HepG2 (cell line): ENCODE measurements around the gene LYST. TPM values are rescaled to one million over a fixed set of nuclear protein-coding genes. Genes with fewer than 3 reads are reported as not detected.

Source experiments
- ATAD3A ChIP-seq: sonication (generic); formaldehyde crosslinking; IDR thresholded peaks from 2 replicates; pipeline ENCODE4 v1.4.0; 2020; ENCODE audit warnings: missing genetic modification reagents
- ATM ChIP-seq: fragments of 450-650 bp; IDR thresholded peaks from 2 replicates; pipeline ENCODE4 v1.7.1; 2017; ENCODE audit warnings: mild to moderate bottlenecking, borderline replicate concordance
- BHLHE40 ChIP-seq: IDR thresholded peaks from 2 replicates; pipeline ENCODE4 v1.6.1; 2011; ENCODE audit warnings: low read length, improper control_type of control experiment
- ERF ChIP-seq: IDR thresholded peaks from 2 replicates; pipeline ENCODE4 v1.6.1; 2018; ENCODE audit warnings: missing biosample characterization, missing genetic modification reagents
- ETV5 ChIP-seq: IDR thresholded peaks from 2 replicates; pipeline ENCODE4 v1.6.1; 2018; ENCODE audit warnings: missing biosample characterization, missing genetic modification reagents, inconsistent platforms, borderline replicate concordance
- GATAD1 ChIP-seq: IDR thresholded peaks from 2 replicates; pipeline ENCODE4 v1.6.1; 2016; ENCODE audit warnings: missing genetic modification reagents, missing compliant biosample characterization
- KDM2A ChIP-seq: sonication (generic); formaldehyde crosslinking; IDR thresholded peaks from 2 replicates; pipeline ENCODE4 v1.4.0; 2020; ENCODE audit warnings: low read depth, missing genetic modification reagents, borderline replicate concordance
- KDM6A ChIP-seq: IDR thresholded peaks from 2 replicates; pipeline ENCODE4 v1.6.1; 2016; ENCODE audit warnings: low read depth
- MAFG ChIP-seq: sonication (generic); formaldehyde crosslinking; IDR thresholded peaks from 2 replicates; pipeline ENCODE4 v1.5.1; 2020; ENCODE audit warnings: mild to moderate bottlenecking, missing genetic modification reagents
- TAF15 ChIP-seq: fragments of 200-400 bp; formaldehyde crosslinking; IDR thresholded peaks from one replicate; pipeline ENCODE4 v1.6.1; 2018; ENCODE audit warnings: mild to moderate bottlenecking, low read depth, low read length; ENCODE audit not compliant: poor library complexity, severe bottlenecking
- TBX2 ChIP-seq: sonication (generic); formaldehyde crosslinking; IDR thresholded peaks from 2 replicates; pipeline ENCODE4 v1.5.0; 2020; ENCODE audit warnings: missing genetic modification reagents, mild to moderate bottlenecking, borderline replicate concordance
- TMF1 ChIP-seq: sonication (generic); formaldehyde crosslinking; IDR thresholded peaks from 2 replicates; pipeline ENCODE4 v1.8.1; 2022; ENCODE audit warnings: low read depth, missing genetic modification reagents
- ZFX ChIP-seq: sonication (generic); formaldehyde crosslinking; IDR thresholded peaks from 2 replicates; pipeline ENCODE4 v1.4.0; 2020; ENCODE audit warnings: mild to moderate bottlenecking, low read depth, missing genetic modification reagents, moderate library complexity
- ZNF232 ChIP-seq: sonication (generic); formaldehyde crosslinking; IDR thresholded peaks from 2 replicates; pipeline ENCODE4 v1.4.0; 2020; ENCODE audit warnings: missing genetic modification reagents, borderline replicate concordance
- ZNF30 ChIP-seq: sonication (generic); formaldehyde crosslinking; IDR thresholded peaks from 2 replicates; pipeline ENCODE4 v1.5.0; 2020; ENCODE audit warnings: mild to moderate bottlenecking, missing genetic modification reagents
- ZNF331 ChIP-seq: sonication (generic); formaldehyde crosslinking; IDR thresholded peaks from 2 replicates; pipeline ENCODE4 v1.4.0; 2020; ENCODE audit warnings: missing genetic modification reagents
- ZNF556 ChIP-seq: sonication (generic); formaldehyde crosslinking; IDR thresholded peaks from 2 replicates; pipeline ENCODE4 v1.4.0; 2020; ENCODE audit warnings: mild to moderate bottlenecking, missing genetic modification reagents, borderline replicate concordance
- ZNF660 ChIP-seq: sonication (generic); formaldehyde crosslinking; IDR thresholded peaks from 2 replicates; pipeline ENCODE4 v1.5.1; 2020; ENCODE audit warnings: mild to moderate bottlenecking, low read depth, missing genetic modification reagents, borderline replicate concordance
- ZNF747 ChIP-seq: sonication (generic); formaldehyde crosslinking; IDR thresholded peaks from 2 replicates; pipeline ENCODE4 v1.8.1; 2023; ENCODE audit warnings: missing genetic modification reagents, mild to moderate bottlenecking, borderline replicate concordance
- ZNF781 ChIP-seq: sonication (generic); formaldehyde crosslinking; IDR thresholded peaks from 2 replicates; pipeline ENCODE4 v1.5.1; 2020; ENCODE audit warnings: borderline replicate concordance, mild to moderate bottlenecking, missing genetic modification reagents; ENCODE audit errors: not compliant biosample characterization
- ZSCAN31 ChIP-seq: sonication (generic); formaldehyde crosslinking; IDR thresholded peaks from 2 replicates; pipeline ENCODE4 v1.5.0; 2020; ENCODE audit warnings: low read depth, mild to moderate bottlenecking, missing genetic modification reagents
- polyA plus RNA-seq, 8 experiments: library from polyadenylated mRNA; depleted of rRNA in 3 of 8; stranded (reverse) in 7 of 8; unstranded in 1 of 8; fragments of >200 nt; fragmentation: Illumina TruSeq in 4 of 8; extraction: Trizol in 4 of 8; gene quantifications; 2 replicates each; pipeline versions ENCODE4 v1.2.1 to v1.2.3, GENCODE V29; 2011 to 2016; ENCODE audit warnings: low read depth in 4 of 8, missing spikeins in 1 of 8, mixed read lengths in 1 of 8; ENCODE audit not compliant: insufficient read depth in 1 of 8
- total RNA-seq, 5 experiments: library from RNA; depleted of rRNA; stranded (reverse); fragments of >200 nt; fragmentation: Illumina TruSeq; extraction: Trizol; gene quantifications; 2 replicates each; pipeline ENCODE4 v1.2.3, GENCODE V29; 2016; ENCODE audit warnings: low read depth in 1 of 5
- TF ChIP-seq, protein P1 (sequence below): IDR thresholded peaks from 2 replicates; pipeline ENCODE4 v1.6.1; 2012; ENCODE audit warnings: low read length, improper control_type of control experiment
- TF ChIP-seq, protein P2 (sequence below): IDR thresholded peaks from 2 replicates; pipeline ENCODE4 v1.6.1; 2018; ENCODE audit warnings: missing genetic modification reagents, mild to moderate bottlenecking, missing compliant biosample characterization
- TF ChIP-seq, protein P3 (sequence below): IDR thresholded peaks from 2 replicates; pipeline ENCODE4 v1.6.1; 2012; ENCODE audit warnings: inconsistent platforms
- TF ChIP-seq, protein P4 (sequence below): sonication (generic); formaldehyde crosslinking; IDR thresholded peaks from 2 replicates; pipeline ENCODE4 v1.4.0; 2020; ENCODE audit warnings: low read depth, mild to moderate bottlenecking, missing genetic modification reagents

The LYST gene
- total and polyA plus RNA-seq, 2 of the 13 experiments (the other 11 are each of a cell fraction or from before 2014, with no cell fraction given), result 0.91 to 2.5 TPM

DNA sequence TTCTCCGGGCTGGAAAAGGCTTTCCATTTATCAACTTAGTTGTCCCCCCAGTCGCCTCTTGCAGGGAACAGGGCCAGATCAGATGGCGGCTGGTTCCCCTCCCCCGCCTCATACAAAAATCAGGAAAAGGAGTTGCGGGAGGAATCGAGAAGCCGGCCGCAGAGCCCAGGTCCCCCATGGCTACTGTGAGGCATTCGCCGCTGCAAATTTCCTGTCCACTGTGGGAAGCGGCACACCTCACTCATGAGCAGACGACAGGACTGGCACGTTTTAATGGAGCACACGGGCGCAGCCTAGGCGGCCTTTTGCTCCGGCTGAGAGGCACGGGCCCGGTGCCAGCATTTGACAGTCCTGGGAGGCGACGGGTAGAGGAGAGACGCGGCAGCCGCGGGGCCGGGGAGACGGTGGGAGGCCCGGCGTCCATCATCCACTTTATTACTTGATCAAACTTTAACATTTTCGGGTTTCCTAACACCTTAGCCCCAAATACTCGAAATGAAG, 218.2 kb downstream of the LYST start (continued):
- no peak for TF ChIP-seq ETV5 (CRISPR knock-in tag)
- TF ChIP-seq KDM2A (CRISPR knock-in tag), result peak; percentile 61
- peak; percentile 27 for TF ChIP-seq ZNF781 (CRISPR knock-in tag)
- no peak for TF ChIP-seq KDM6A (CRISPR knock-in tag)
- TF ChIP-seq, protein P1, sequence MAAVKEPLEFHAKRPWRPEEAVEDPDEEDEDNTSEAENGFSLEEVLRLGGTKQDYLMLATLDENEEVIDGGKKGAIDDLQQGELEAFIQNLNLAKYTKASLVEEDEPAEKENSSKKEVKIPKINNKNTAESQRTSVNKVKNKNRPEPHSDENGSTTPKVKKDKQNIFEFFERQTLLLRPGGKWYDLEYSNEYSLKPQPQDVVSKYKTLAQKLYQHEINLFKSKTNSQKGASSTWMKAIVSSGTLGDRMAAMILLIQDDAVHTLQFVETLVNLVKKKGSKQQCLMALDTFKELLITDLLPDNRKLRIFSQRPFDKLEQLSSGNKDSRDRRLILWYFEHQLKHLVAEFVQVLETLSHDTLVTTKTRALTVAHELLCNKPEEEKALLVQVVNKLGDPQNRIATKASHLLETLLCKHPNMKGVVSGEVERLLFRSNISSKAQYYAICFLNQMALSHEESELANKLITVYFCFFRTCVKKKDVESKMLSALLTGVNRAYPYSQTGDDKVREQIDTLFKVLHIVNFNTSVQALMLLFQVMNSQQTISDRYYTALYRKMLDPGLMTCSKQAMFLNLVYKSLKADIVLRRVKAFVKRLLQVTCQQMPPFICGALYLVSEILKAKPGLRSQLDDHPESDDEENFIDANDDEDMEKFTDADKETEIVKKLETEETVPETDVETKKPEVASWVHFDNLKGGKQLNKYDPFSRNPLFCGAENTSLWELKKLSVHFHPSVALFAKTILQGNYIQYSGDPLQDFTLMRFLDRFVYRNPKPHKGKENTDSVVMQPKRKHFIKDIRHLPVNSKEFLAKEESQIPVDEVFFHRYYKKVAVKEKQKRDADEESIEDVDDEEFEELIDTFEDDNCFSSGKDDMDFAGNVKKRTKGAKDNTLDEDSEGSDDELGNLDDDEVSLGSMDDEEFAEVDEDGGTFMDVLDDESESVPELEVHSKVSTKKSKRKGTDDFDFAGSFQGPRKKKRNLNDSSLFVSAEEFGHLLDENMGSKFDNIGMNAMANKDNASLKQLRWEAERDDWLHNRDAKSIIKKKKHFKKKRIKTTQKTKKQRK, result no peak
- TF ChIP-seq ZNF331 (CRISPR knock-in tag), result no peak
- TF ChIP-seq ZNF556 (CRISPR knock-in tag), result no peak; the same call in 1 of the 2 replicates
- TF ChIP-seq TAF15, result no peak
- TF ChIP-seq, protein P2, sequence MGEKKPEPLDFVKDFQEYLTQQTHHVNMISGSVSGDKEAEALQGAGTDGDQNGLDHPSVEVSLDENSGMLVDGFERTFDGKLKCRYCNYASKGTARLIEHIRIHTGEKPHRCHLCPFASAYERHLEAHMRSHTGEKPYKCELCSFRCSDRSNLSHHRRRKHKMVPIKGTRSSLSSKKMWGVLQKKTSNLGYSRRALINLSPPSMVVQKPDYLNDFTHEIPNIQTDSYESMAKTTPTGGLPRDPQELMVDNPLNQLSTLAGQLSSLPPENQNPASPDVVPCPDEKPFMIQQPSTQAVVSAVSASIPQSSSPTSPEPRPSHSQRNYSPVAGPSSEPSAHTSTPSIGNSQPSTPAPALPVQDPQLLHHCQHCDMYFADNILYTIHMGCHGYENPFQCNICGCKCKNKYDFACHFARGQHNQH (CRISPR knock-in tag), result 0 out of 2 replicates have a peak, but pooled peaks have one; percentile 28
- no peak for TF ChIP-seq GATAD1 (CRISPR knock-in tag)
- TF ChIP-seq ATAD3A, result no peak
- no peak for TF ChIP-seq ZSCAN31
- TF ChIP-seq, protein P3, sequence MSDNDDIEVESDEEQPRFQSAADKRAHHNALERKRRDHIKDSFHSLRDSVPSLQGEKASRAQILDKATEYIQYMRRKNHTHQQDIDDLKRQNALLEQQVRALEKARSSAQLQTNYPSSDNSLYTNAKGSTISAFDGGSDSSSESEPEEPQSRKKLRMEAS, result 0 out of 2 replicates have a peak, but pooled peaks have one; percentile 9
- 0 out of 2 replicates have a peak, but pooled peaks have one; percentile 42 for TF ChIP-seq ZFX (CRISPR knock-in tag)
- peak; percentile 67; the same call in 1 of the 2 replicates for TF ChIP-seq BHLHE40
- 0 out of 2 replicates have a peak, but pooled peaks have one; percentile 1 for TF ChIP-seq ZNF747 (CRISPR knock-in tag)
- TF ChIP-seq ZNF660 (CRISPR knock-in tag), result no peak
- TF ChIP-seq MAFG (CRISPR knock-in tag), result no peak
- TF ChIP-seq ERF (CRISPR knock-in tag), result 0 out of 2 replicates have a peak, but pooled peaks have one; percentile 56
- TF ChIP-seq, protein P4, sequence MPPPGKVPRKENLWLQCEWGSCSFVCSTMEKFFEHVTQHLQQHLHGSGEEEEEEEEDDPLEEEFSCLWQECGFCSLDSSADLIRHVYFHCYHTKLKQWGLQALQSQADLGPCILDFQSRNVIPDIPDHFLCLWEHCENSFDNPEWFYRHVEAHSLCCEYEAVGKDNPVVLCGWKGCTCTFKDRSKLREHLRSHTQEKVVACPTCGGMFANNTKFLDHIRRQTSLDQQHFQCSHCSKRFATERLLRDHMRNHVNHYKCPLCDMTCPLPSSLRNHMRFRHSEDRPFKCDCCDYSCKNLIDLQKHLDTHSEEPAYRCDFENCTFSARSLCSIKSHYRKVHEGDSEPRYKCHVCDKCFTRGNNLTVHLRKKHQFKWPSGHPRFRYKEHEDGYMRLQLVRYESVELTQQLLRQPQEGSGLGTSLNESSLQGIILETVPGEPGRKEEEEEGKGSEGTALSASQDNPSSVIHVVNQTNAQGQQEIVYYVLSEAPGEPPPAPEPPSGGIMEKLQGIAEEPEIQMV (CRISPR knock-in tag), result no peak
- 0 out of 2 replicates have a peak, but pooled peaks have one; percentile 26 for TF ChIP-seq TBX2 (CRISPR knock-in tag)
- TF ChIP-seq ATM, result no peak
- no peak for TF ChIP-seq TMF1 (CRISPR knock-in tag)
- TF ChIP-seq ZNF30 (CRISPR knock-in tag), result 0 out of 2 replicates have a peak, but pooled peaks have one; percentile 4
- TF ChIP-seq ZNF232 (CRISPR knock-in tag), result peak; percentile 86; the same call in 1 of the 2 replicates
